ENCODE results near the gene SLC25A23. TPM values are rescaled to one million over a fixed set of nuclear protein-coding genes. Genes with fewer than 3 reads are reported as not detected.
"Not testable (repeated sequence)": the region's sequence is repeated elsewhere in the genome, so short reads cannot be mapped to it uniquely, and the experiment has no call there.

The SLC25A23 gene
- total RNA-seq, 1 donor from 2014 or later: 40.3 TPM

DNA sequence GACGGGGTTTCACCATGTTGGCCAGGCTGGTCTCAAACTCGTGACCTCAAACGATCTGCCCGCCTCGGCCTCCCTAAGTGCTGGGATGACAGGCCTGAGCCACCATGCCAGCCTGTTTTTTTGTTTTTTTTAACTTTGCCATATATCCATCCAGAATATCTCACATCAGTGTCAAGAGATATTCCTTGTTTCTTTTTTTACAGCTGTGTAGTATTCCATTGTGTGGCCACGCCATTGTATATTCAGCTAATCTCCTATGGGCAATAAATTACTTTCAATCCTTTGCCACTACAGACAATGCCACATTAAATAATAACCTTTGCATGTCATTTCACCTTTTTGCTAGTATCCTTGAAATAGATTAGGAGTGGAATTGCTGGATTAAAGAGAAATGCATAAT, 50.2 kb downstream of the SLC25A23 start:
- ATAC-seq: no peak
- DNase-seq (ENCODE audit: low spot score): no peak

DNA sequence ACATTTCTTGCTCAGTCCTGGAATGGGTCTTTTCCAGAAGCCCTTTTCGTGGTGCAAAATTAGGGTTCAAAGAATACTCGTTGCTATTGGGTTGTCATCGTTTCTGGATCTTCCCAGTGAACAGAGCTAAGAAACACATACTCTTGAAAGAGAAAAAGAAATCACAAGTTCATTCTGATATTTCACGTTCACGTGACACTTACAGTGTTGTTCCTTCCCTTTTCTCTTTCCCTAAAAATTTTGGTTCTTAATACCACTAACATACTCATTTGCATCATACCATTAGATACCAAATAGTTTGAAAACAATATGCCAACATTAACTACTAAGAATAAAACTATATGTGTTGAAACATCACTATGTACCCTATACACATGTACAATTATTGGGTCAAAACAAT, 53.2 kb downstream of the SLC25A23 start:
- DNase-seq (ENCODE audit: low spot score) (no peak), ATAC-seq (no peak)

DNA sequence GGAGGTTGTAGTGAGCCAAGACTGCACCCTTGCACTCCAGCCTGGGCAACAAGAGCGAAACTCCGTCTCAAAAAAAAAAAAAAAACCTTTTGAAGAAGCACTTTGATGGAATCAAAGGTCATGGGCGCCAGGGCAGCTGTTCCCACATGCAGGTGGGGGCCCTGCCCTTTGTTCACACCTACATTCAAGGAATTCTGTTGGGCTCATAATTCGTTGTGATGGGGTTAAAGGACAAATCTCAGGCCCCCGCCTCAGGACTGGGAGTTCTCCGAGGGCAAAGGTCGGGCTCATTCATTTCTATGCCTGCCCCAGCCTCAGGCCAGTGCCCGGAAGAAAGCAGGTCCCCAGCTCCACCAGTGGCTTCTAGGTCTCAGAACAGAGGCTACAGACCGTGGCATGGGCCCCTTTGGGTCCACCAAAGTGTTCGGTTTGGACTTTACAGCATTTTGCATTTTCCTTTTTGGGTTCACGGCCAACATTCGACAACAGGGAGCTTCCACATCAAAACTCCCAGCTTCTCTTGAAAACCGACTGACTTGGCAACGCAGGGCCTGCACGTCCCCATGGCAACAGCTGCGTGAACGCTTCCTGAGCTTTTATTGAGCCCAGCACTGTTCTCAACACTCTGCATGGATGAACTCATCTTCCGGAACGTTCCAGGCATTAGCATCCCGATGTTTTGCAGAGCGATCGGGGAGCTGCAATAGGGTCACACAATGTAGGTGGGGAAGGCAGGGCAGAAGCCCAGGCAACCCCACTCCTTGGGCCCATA, 56.6 kb downstream of the SLC25A23 start:
- ATAC-seq (peak; percentile 18), DNase-seq (ENCODE audit: low spot score) (no peak)

DNA sequence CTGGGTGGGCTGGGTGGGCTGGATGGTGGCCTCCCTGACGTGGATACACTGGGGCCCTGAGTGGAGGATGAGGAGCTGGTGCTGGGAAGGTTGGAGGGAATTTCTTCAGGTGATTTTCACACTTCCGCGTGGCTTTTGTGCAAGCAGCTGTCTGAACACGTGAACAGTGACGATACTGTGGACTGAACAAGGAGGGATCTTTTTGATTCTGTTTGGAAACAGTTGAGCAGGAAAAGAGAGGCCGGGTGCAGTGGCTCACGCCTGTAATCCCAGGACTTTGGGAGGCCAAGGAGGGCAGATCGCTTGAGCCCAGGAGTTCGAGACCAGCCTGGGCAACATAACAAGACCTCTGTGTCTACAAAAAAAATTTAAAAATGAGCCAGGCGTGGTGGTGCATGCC, 57.5 kb downstream of the SLC25A23 start:
- ATAC-seq: no peak
- DNase-seq (ENCODE audit: low spot score): no peak

DNA sequence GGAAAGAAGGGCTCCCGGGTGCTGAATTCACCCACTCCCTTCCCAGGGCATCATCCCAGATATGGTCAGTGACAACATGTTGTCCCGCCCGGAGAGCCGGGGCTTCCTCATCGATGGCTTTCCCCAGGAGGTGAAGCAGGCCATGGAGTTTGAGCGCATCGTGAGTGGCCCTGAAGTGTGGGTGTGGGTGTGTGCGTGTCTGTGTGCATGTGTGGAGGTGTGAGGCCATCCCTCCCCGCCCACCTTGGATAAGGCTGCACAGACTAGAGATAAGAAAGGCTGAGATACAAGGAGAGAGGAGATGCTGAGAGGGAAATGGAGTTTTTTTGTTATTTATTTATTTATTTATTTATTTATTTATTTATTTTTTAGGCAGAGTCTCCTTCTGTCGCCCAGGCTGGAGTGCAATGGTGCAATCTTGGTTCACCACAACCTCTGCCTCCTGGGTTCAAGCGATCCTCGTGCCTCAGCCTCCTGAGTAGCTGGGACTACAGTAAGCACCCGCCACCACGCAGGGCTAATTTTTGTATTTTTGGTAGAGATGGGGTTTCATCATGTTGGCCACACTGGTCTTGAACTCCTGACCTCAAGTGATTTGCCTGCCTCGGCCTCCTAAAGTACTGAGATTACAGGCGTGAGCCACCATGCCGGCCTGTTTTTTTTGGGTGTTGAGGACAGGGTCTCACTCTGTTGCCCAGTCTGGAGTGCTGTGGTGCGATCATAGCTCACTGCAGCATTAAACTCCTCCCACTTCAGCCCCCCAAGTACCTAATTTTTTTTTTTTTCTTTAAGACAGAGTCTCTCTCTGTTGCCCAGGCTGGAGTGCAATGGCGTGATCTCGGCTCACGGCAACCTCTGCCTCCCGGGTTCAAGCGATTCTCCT, 59.3 kb downstream of the SLC25A23 start:
- not testable (repeated sequence) for ATAC-seq; DNase-seq (ENCODE audit: low spot score)

DNA sequence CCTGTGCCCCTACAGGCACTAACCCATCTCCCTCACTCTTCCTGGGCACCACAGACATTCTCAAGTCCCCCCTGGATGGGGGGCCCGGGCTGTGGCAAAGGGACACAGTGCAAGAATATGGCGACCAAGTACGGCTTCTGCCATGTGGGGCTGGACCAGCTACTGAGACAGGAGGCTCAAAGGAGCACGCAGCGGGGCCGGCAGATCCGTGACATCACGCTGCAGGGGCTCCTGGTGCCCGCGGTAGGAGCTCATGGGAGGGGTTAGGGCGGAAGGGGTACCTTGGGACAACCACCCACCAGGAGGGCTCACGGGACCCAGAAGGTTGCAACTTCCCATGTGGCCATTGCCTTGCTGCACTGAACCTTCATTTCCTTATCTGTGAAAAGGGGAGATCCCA, 63.3 kb downstream of the SLC25A23 start:
- DNase-seq (ENCODE audit: low spot score) (no peak), ATAC-seq (no peak)

DNA sequence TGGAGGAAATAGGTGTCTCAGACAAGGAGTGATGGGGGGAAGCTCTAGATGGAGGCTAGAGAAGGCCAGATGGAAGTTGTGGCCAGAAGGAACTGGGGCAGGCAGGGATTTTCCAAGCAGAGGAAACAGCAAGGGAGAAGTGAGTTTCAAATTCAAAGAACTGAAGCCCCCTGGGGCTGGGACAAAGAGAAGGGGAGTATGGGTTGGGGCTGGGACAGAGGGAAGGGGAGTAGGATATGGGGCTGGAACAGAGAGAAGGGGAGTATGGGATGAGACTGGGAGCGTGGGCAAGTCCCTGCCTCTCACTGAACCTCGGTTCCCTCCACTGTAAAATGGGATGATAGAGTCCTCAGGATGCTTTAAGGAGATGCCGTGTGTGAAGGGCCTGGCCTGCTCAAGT, 64.8 kb downstream of the SLC25A23 start:
- DNase-seq (ENCODE audit: low spot score): no peak

DNA sequence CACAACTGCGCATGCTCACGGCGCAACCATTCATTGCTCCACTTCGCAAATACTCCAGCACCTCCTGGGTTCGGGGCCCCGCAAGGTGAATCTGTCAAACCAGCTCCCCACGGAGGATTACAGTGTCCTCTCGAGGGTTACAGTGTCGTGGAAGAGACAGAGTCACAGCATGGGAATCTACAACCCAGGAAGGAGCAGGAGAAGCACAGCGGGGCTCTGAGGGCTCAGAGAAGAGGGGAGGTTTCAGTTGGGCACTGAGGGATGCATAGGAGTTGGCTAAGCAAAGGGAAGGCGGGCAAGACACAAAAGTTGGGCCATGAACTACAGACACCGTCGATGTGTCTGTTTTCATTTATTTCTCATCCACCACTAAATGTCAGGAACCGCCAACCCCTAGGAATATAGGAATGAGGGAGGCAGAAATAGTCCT, 65.6 kb downstream of the SLC25A23 start:
- ATAC-seq (no peak), DNase-seq (ENCODE audit: low spot score) (no peak)

More for the DNA sequence above, 64.8 kb downstream of the SLC25A23 start:
- ATAC-seq: no peak

DNA sequence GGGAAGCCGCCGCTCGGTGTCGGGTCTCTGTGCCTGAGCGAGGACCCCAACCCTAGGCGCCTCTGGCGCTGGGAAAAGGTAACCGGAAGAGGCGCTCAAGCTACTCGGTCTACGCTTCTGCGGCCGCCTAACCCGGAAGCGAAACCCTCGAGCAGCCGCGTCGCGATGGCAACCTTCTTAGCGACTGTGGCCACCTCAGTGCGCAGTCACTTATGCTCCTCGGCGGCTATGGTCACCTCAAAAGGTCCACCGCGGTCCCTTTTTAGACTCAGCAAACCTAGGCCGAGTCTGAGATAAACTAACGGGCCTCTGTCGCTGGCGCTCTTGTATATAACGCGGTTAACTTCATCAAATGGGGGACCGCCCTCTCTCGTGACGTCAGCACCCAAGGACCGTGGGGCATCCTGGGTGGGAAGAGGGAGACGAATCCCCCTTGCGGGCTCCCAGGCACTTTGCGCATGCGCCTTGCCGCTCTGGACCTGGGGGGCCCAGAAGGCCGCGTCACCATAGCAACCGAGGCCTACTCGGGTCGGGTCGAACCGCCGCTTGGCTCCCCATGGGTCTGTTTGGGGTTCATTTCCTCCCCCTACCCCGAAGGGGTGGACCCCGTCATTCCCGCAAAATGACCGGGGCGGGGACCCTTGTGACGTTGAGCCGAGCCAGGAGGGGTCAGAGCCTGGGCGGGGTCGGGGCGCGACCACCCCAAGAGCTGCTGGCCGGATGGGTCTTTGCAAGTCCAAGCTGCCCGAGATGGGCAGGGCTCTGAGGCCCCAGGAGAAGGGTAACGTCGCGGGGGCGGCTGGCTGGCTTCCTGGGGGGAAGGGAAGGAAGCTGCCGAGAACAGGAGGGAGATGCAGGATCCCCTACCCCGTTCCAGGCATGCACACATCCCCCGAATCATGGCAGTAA, 66.3 kb downstream of the SLC25A23 start, which contains the start of gene GTF2F1:
GTF2F1 (minus strand) TSS at position 91 of the 909 bp plus-strand sequence. CDS start 169 bp downstream, outside the sequence.
- DNase-seq (ENCODE audit: low spot score): peak; percentile 89

DNA sequence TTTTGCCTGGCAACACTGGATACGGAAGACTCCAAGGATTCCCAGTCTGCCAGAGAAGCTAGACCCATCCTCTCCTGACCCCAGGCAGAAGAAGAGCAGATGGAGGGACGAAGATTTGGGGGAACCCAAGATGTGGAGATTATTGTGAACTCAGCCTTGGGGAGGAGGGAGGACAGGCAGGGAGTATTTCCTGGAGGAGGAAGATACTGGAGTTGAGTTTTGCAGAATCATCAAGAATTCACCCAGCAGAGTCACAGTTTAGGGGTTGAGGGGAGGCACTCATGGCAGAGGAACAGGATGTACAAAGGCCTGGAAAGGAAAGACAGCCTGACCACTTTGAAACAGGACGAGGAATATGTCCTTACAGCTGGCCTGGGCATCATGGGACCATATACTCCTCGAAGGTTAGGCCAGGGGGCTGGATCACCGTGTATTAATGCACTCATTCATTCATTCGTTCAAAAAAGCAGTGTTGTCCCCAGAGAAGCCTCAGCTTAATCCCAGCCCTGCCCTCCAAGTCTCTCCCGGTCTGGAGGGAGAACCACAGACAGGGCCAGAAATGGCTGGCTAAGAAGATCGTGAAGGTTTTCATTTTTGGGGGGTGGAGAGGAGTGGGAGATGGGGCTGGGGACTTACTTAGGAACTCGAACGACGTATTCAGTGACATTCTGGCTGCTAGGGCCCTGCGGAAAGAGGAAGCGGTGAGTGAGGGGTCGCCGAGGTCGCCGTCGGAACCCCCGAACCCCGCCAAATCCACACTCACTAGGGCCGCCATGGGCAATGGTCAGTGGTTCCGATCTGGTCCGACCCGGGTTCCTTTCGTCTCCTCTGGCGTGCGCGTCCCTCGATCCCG, 67.1 kb downstream of the SLC25A23 start:
- ATAC-seq (no peak), DNase-seq (ENCODE audit: low spot score) (no peak)

More for the DNA sequence above, 66.3 kb downstream of the SLC25A23 start, which contains the start of gene GTF2F1:
- peak; percentile 94 for ATAC-seq

Other genes starting within 250 kb of the SLC25A23 start
- 21.8 TPM for gene MLLT1, start 179.8 kb downstream of the SLC25A23 start, total RNA-seq
- 0.88 TPM for gene ACER1, start 126.2 kb downstream of the SLC25A23 start, total RNA-seq
- gene CLPP, start 98.3 kb downstream of the SLC25A23 start, total RNA-seq: 63.0 TPM
- 83.9 TPM for gene ALKBH7, start 87.0 kb downstream of the SLC25A23 start, total RNA-seq
- gene PSPN, start 83.9 kb downstream of the SLC25A23 start, total RNA-seq: 1.3 TPM
- gene GTF2F1, start 66.6 kb downstream of the SLC25A23 start, total RNA-seq: 18.7 TPM
- gene KHSRP, start 35.0 kb downstream of the SLC25A23 start, total RNA-seq: 75.1 TPM
- gene SLC25A41, start 26.0 kb downstream of the SLC25A23 start, total RNA-seq: 0.18 TPM
- gene CRB3, start 4.5 kb upstream of the SLC25A23 start, total RNA-seq: 25.9 TPM
- 1.1 TPM for gene DENND1C, start 22.0 kb upstream of the SLC25A23 start, total RNA-seq
- gene TUBB4A, start 42.5 kb upstream of the SLC25A23 start, total RNA-seq: 0.70 TPM
- 0.13 TPM for gene TNFSF9, start 71.2 kb upstream of the SLC25A23 start, total RNA-seq
- gene CD70, start 131.4 kb upstream of the SLC25A23 start, total RNA-seq: 0.25 TPM
- 8.3 TPM for gene TNFSF14, start 210.4 kb upstream of the SLC25A23 start, total RNA-seq

Measured in left lobe of liver (tissue), 2 donors.